ENCODE results near the gene FRMPD3.
"Not testable (repeated sequence)": the region's sequence is repeated elsewhere in the genome, so short reads cannot be mapped to it uniquely, and the experiment has no call there.

Gene FRMPD3

GRCh38 chrX:107452581-107452980 lies 3.1 kb downstream of the FRMPD3 start:
- DNase-seq (ENCODE audit: low read depth), result no peak
- no peak overlapping the region for H3K4me3 ChIP-seq (replicated peaks; ENCODE audit: low read depth, low read length)
- no peak for TF ChIP-seq CTCF (IDR thresholded peaks at IDR 0.05; ENCODE audit: low read length, missing control alignments)

GRCh38 chrX:107454302-107454701 lies 4.8 kb downstream of the FRMPD3 start:
- no peak overlapping the region for H3K4me3 ChIP-seq (replicated peaks; ENCODE audit: low read depth, low read length)
- no peak for DNase-seq (ENCODE audit: low read depth)
- TF ChIP-seq CTCF (IDR thresholded peaks at IDR 0.05; ENCODE audit: low read length, missing control alignments), result no peak

DNA sequence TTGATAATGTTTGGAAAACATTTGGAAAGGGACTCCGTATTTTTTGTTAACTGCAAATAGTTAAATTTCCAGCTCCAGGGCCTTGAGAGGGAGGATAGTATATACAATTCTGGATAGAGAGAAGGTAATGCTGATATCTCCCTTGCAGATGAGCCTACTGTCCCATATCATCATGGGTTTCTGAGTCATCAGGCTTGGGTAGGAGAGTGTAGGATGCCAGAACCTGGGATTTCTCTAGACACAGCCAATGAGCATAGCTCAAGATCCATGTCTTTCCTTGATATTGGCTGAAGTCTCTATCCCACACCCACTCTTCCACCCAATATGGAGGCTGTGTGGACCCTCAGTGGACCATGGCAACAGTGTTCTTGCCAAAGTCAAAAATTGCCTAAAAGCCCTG lies 7.8 kb downstream of the FRMPD3 start:
- DNase-seq (ENCODE audit: low read depth), result no peak
- no peak overlapping the region for H3K4me3 ChIP-seq (replicated peaks; ENCODE audit: low read depth, low read length)
- no peak for TF ChIP-seq CTCF (IDR thresholded peaks at IDR 0.05; ENCODE audit: low read length, missing control alignments)

- H3K4me3 ChIP-seq (replicated peaks; ENCODE audit: low read depth, low read length), result no peak overlapping the region
- TF ChIP-seq CTCF (IDR thresholded peaks at IDR 0.05; ENCODE audit: low read length, missing control alignments), result no peak
- DNase-seq (ENCODE audit: low read depth), result no peak
Observed at GRCh38 chrX:107465932-107466620, 16.6 kb downstream of the FRMPD3 start.

- no peak overlapping the region for H3K4me3 ChIP-seq (replicated peaks; ENCODE audit: low read depth, low read length)
- no peak for DNase-seq (ENCODE audit: low read depth)
- no peak for TF ChIP-seq CTCF (IDR thresholded peaks at IDR 0.05; ENCODE audit: low read length, missing control alignments)
Observed at GRCh38 chrX:107467271-107467670, 17.8 kb downstream of the FRMPD3 start.

- no peak overlapping the region for H3K4me3 ChIP-seq (replicated peaks; ENCODE audit: low read depth, low read length)
- TF ChIP-seq CTCF (IDR thresholded peaks at IDR 0.05; ENCODE audit: low read length, missing control alignments), result no peak
- no peak for DNase-seq (ENCODE audit: low read depth)
Observed at GRCh38 chrX:107470198-107470597, 20.7 kb downstream of the FRMPD3 start.

GRCh38 chrX:107470971-107471370 lies 21.5 kb downstream of the FRMPD3 start:
- DNase-seq (ENCODE audit: low read depth), result no peak
- H3K4me3 ChIP-seq (replicated peaks; ENCODE audit: low read depth, low read length), result no peak overlapping the region
- TF ChIP-seq CTCF (IDR thresholded peaks at IDR 0.05; ENCODE audit: low read length, missing control alignments), result no peak

DNA sequence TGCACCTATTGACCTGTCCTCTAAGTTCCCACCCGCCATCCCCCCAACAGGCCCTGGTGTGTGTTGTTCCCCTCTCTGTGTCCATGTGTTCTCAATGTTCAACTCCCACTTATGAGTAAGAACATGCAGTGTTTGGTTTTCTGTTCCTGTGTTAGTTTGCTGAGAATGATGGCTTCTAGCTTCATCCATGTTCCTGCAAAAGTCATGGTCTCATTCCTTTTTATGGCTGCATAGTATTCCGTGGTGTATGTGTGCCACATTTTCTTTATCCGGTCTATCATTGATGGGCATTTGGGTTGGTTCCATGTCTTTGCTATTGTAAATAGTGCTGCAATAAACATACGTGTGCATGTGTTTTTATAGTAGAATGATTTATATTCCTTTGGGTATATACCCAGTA lies 22.0 kb downstream of the FRMPD3 start:
- H3K4me3 ChIP-seq (replicated peaks; ENCODE audit: low read depth, low read length); DNase-seq (ENCODE audit: low read depth): not testable (repeated sequence)

Measured in fibroblast of pulmonary artery (primary cell).